HCT116 (cell line): ENCODE results near the gene PLRG1. TPM values are rescaled to one million over a fixed set of nuclear protein-coding genes. Genes with fewer than 3 reads are reported as not detected.

Experiments used
- ATAC-seq: fragments of 200-7000 bp; cut with Tn5 transposase; 2 replicates; pipeline ENCODE4 v1.9.1; 2020; ENCODE audit warnings: mild to moderate bottlenecking, moderate library complexity
- BruUV-seq: library from RNA; stranded (reverse); fragments of 400-500 nt; replicated peaks from 2 replicates; lab custom pipeline; 2021; lab: Mats Ljungman, UMichigan
- CTCF ChIA-PET: fragments of 300-600 bp; sonication (Branson Sonifier 250); formaldehyde crosslinking; loops from one replicate; lab custom pipeline; 2021; ENCODE audit warnings: antibody characterized with exemption; lab: Charles Lee
- POLR2A ChIA-PET: fragments of 300-600, 350-600 bp; sonication (Branson Sonifier 250); formaldehyde crosslinking; loops from one replicate; lab custom pipeline; 2021; ENCODE audit warnings: antibody characterized with exemption; lab: Charles Lee
- RAD21 ChIA-PET, 2 experiments: fragments of 300-600 bp; sonication (Branson Sonifier 250); formaldehyde crosslinking; loops; one replicate each; lab custom pipeline; 2023; ENCODE audit warnings: low total read pairs in 2 of 2; ENCODE audit not compliant: uncharacterized antibody in 2 of 2, unreplicated experiment in 2 of 2, low non-redundant PET in 1 of 2; lab: Charles Lee
- DNase-seq: peaks from one replicate; pipeline ENCODE4 v3.0.0-alpha.2; 2010; ENCODE audit warnings: low read depth, low spot score
- H2AFZ ChIP-seq: fragments of 200-600 bp; shearing (Covaris generic), sonication (generic); 2 replicates; pipeline ENCODE4 v1.6.1; 2017; ENCODE audit warnings: low read depth, mixed run types, mixed read lengths, antibody characterized with exemption, low read length; ENCODE audit not compliant: poor library complexity, severe bottlenecking
- H3K27ac ChIP-seq: 2 replicates; pipeline ENCODE4 v1.5.1; 2012; ENCODE audit warnings: low read depth, low read length
- H3K27me3 ChIP-seq: fragments of 200-600 bp; sonication (generic); 2 replicates; pipeline ENCODE4 v1.6.1; 2016; ENCODE audit warnings: mixed run types, low read length, mixed read lengths; ENCODE audit not compliant: insufficient read depth
- H3K36me3 ChIP-seq, 2 experiments: fragments of 200-500 bp in 1 of 2; fragments of 200-600 bp in 1 of 2; sonication (Bioruptor generic) in 1 of 2; sonication (generic) in 1 of 2; 2 replicates each; pipeline versions ENCODE4 v1.5.1 to v1.6.1; 2014 to 2016; ENCODE audit warnings: low read length in 2 of 2, inconsistent platforms in 1 of 2, mixed read lengths in 1 of 2, mixed run types in 1 of 2; ENCODE audit not compliant: insufficient read depth in 2 of 2, control insufficient read depth in 1 of 2
- H3K4me1 ChIP-seq, 2 experiments: fragments of 200-600 bp in 1 of 2; sonication (generic) in 1 of 2; 2 replicates each; pipeline versions ENCODE4 v1.5.1 to v1.6.1; 2012 to 2017; ENCODE audit warnings: low read length in 2 of 2, inconsistent platforms in 1 of 2, mild to moderate bottlenecking in 1 of 2, mixed read lengths in 1 of 2, mixed run types in 1 of 2, moderate library complexity in 1 of 2; ENCODE audit not compliant: insufficient read depth in 2 of 2, control insufficient read depth in 1 of 2
- H3K4me2 ChIP-seq: fragments of 200-600 bp; sonication (generic); 2 replicates; pipeline ENCODE4 v1.6.1; 2017; ENCODE audit warnings: mixed run types, low read length, mixed read lengths
- H3K4me3 ChIP-seq, 2 experiments: fragments of 200-600 bp in 1 of 2; sonication (generic) in 1 of 2; replicated peaks in 1 of 2; 2 replicates each; pipeline ENCODE4 v1.5.1; 2011 to 2016; ENCODE audit warnings: low read length in 2 of 2, control low read depth in 1 of 2, low read depth in 1 of 2, mild to moderate bottlenecking in 1 of 2, mixed read lengths in 1 of 2, mixed run types in 1 of 2
- H3K79me2 ChIP-seq: fragments of 200-600 bp; sonication (generic); 2 replicates; pipeline ENCODE4 v1.6.1; 2017; ENCODE audit warnings: mild to moderate bottlenecking, mixed run types, low read length, moderate library complexity, mixed read lengths; ENCODE audit not compliant: insufficient read depth
- H3K9ac ChIP-seq: fragments of 200-600 bp; sonication (generic); 2 replicates; pipeline ENCODE4 v1.6.1; 2016; ENCODE audit warnings: low read length, mixed read lengths
- H3K9me2 ChIP-seq: fragments of 200-600 bp; sonication (generic), shearing (Covaris generic); 2 replicates; pipeline ENCODE4 v1.6.1; 2017; ENCODE audit warnings: mixed run types, mild to moderate bottlenecking, moderate library complexity; ENCODE audit not compliant: insufficient read depth
- H3K9me3 ChIP-seq, 2 experiments: fragments of 200-500 bp in 1 of 2; fragments of 200-600 bp in 1 of 2; sonication (Bioruptor generic) in 1 of 2; sonication (generic) in 1 of 2; 2 replicates each; pipeline ENCODE4 v1.6.1; 2014 to 2017; ENCODE audit warnings: low read length in 2 of 2, mixed read lengths in 2 of 2, inconsistent platforms in 1 of 2, low read depth in 1 of 2, mild to moderate bottlenecking in 1 of 2, mixed run types in 1 of 2, moderate library complexity in 1 of 2; ENCODE audit not compliant: control insufficient read depth in 1 of 2, insufficient read depth in 1 of 2
- H4K20me1 ChIP-seq: fragments of 200-600 bp; sonication (generic), shearing (Covaris generic); 2 replicates; pipeline ENCODE4 v1.6.1; 2017; ENCODE audit warnings: mixed run types, mild to moderate bottlenecking, moderate library complexity; ENCODE audit not compliant: insufficient read depth
- CBX3 ChIP-seq: IDR thresholded peaks from 2 replicates; pipeline ENCODE4 v1.6.1; 2012; ENCODE audit warnings: low read depth
- CEBPB ChIP-seq: IDR thresholded peaks from 2 replicates; pipeline ENCODE4 v1.6.1; 2012; ENCODE audit warnings: low read depth
- CTCF ChIP-seq, 3 experiments: fragments of 200-600 bp in 1 of 3; sonication (generic) in 1 of 3; IDR thresholded peaks in 2 of 3; conservative IDR thresholded peaks in 1 of 3; 2 replicates each; pipeline ENCODE4 v1.5.1; 2012 to 2017; ENCODE audit warnings: low read depth in 2 of 3, low read length in 2 of 3, antibody characterized with exemption in 1 of 3, borderline replicate concordance in 1 of 3, control low read depth in 1 of 3, mild to moderate bottlenecking in 1 of 3, mixed read lengths in 1 of 3, mixed run types in 1 of 3, moderate library complexity in 1 of 3; ENCODE audit not compliant: insufficient read depth in 1 of 3
- EGR1 ChIP-seq: IDR thresholded peaks from 2 replicates; pipeline ENCODE4 v1.6.1; 2012; ENCODE audit warnings: low read depth
- ELF1 ChIP-seq: IDR thresholded peaks from 2 replicates; pipeline ENCODE4 v1.6.1; 2012; ENCODE audit warnings: low read depth, borderline replicate concordance
- EZH2 ChIP-seq: fragments of 200-600 bp; sonication (generic); IDR thresholded peaks from 2 replicates; pipeline ENCODE4 v1.6.1; 2017; ENCODE audit warnings: antibody characterized with exemption, mixed run types
- EZH2phosphoT487 ChIP-seq: fragments of 200-600 bp; IDR thresholded peaks from 2 replicates; pipeline ENCODE4 v1.6.1; 2018; ENCODE audit warnings: antibody characterized with exemption, borderline replicate concordance
- FOSL1 ChIP-seq: IDR thresholded peaks from 2 replicates; pipeline ENCODE4 v1.6.1; 2012; ENCODE audit warnings: low read depth
- JUND ChIP-seq: IDR thresholded peaks from 2 replicates; pipeline ENCODE4 v1.6.1; 2012
- POLR2A ChIP-seq: IDR thresholded peaks from 2 replicates; pipeline ENCODE4 v1.7.0; 2011; ENCODE audit warnings: borderline replicate concordance; ENCODE audit not compliant: insufficient read depth, insufficient read length; ENCODE audit errors: extremely low read depth
- POLR2AphosphoS5 ChIP-seq: IDR thresholded peaks from 2 replicates; pipeline ENCODE4 v1.6.1; 2011; ENCODE audit warnings: mild to moderate bottlenecking, low read depth, low read length, moderate library complexity
- RAD21 ChIP-seq: IDR thresholded peaks from 2 replicates; pipeline ENCODE4 v1.6.1; 2012; ENCODE audit warnings: low read depth, mild to moderate bottlenecking
- REST ChIP-seq: IDR thresholded peaks from 2 replicates; pipeline ENCODE4 v1.6.1; 2012; ENCODE audit warnings: low read depth
- SP1 ChIP-seq: IDR thresholded peaks from 2 replicates; pipeline ENCODE4 v1.6.1; 2012; ENCODE audit warnings: low read depth
- TCF7L2 ChIP-seq: IDR thresholded peaks from 2 replicates; pipeline ENCODE4 v1.7.0; 2011; ENCODE audit warnings: borderline replicate concordance, inconsistent platforms; ENCODE audit not compliant: insufficient read depth, insufficient read length; ENCODE audit errors: extremely low read depth
- YY1 ChIP-seq: IDR thresholded peaks from 2 replicates; pipeline ENCODE4 v1.6.1; 2011; ENCODE audit warnings: low read length, low read depth, moderate library complexity, mild to moderate bottlenecking; ENCODE audit not compliant: insufficient replicate concordance; ENCODE audit errors: extremely low read depth
- ZBTB33 ChIP-seq: IDR thresholded peaks from 2 replicates; pipeline ENCODE4 v1.6.1; 2011; ENCODE audit warnings: mild to moderate bottlenecking, low read length, moderate library complexity; ENCODE audit not compliant: insufficient replicate concordance; ENCODE audit errors: extremely low read depth
- intact Hi-C: fragments of 100-400 bp; cut with micrococcal nuclease; formaldehyde crosslinking; loops from 2 replicates; pipeline ENCODE4 v1.10.0; 2022
- total RNA-seq: library from RNA; stranded (reverse); gene quantifications from one replicate; pipeline ENCODE4 v1.2.1, GENCODE V29; 2021; ENCODE audit not compliant: unreplicated experiment
- TF ChIP-seq, protein P1 (sequence below): IDR thresholded peaks from 2 replicates; pipeline ENCODE4 v1.6.1; 2012
- TF ChIP-seq, protein P2 (sequence below): IDR thresholded peaks from 2 replicates; pipeline ENCODE4 v1.6.1; 2012

PLRG1 gene
- total RNA-seq, 1 experiment from 2014 or later, result 141 TPM

DNA sequence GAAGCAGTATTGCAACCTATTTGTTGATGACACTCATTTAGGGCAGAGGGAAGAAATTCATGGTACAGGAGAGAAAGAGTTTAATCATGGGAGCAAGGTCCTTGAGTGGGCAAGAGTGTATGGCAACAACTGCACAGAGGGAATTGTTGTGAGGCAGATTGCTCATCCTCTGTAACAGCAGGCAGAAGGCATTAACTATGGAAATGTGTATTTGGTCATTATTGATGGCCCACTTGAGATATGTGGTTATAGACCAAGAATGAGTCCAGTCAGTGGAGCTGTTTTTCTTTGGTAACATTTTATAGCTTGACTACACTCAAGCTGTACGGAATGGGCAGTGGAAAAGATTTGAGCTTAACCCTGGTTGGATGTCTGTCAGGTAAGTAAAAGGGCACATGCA lies 15.9 kb downstream of the PLRG1 start:
- no peak for ATAC-seq
- Histone ChIP-seq H3K27me3 (no peaks in the 10 kb centered on the region), H3K9ac (no peak overlapping the region), H3K9me3 (no peaks in the 10 kb centered on the region), H3K4me1 (0 out of 4 replicates have a peak, but pooled peaks cover 0 to 3% of the 10 kb centered on the region in 2 experiments), H3K79me2 (no peaks in the 10 kb centered on the region), H3K27ac (no peak overlapping the region), H3K9me2 (no peaks in the 10 kb centered on the region), H2AFZ (no peak overlapping the region), H4K20me1 (no peaks in the 10 kb centered on the region), H3K36me3 (peaks cover 11 to 25% of the 10 kb centered on the region in 2 experiments; a peak in 3 of 4 replicates), H3K4me3 (no peak overlapping the region), H3K4me2 (no peak overlapping the region)
- CTCF ChIA-PET, result no interaction called here
- POLR2A ChIA-PET, result no interaction called here
- BruUV-seq, result no TSS peak
- RAD21 ChIA-PET, result no interaction called here
- intact Hi-C loops, result no loop called here
- DNase-seq, result no peak
- TF ChIP-seq POLR2AphosphoS5 (no peak), SP1 (no peak), POLR2A (no peak), REST (no peak), CTCF (IDR thresholded peaks at IDR 0.05 in 2 of 3, conservative IDR thresholded peaks at IDR 0.05 in 1 of 3; ENCODE audit: borderline replicate concordance in 1 of 3, insufficient read depth in 1 of 3, low read depth in 2 of 3, low read length in 2 of 3) (no peak), YY1 (no peak), ELF1 (no peak), CEBPB (no peak), RAD21 (no peak), EZH2phosphoT487 (no peak), FOSL1 (no peak), TCF7L2 (no peak), CBX3 (no peak), JUND (no peak; the same call in 1 of the 2 replicates), EGR1 (no peak), EZH2 (no peak), ZBTB33 (no peak)
- TF ChIP-seq, protein P1, sequence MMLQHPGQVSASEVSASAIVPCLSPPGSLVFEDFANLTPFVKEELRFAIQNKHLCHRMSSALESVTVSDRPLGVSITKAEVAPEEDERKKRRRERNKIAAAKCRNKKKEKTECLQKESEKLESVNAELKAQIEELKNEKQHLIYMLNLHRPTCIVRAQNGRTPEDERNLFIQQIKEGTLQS, result no peak
- TF ChIP-seq, protein P2, sequence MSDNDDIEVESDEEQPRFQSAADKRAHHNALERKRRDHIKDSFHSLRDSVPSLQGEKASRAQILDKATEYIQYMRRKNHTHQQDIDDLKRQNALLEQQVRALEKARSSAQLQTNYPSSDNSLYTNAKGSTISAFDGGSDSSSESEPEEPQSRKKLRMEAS, result no peak
